ENCODE measurements around the gene CNTN6. TPM values are rescaled to one million over a fixed set of nuclear protein-coding genes. Genes with fewer than 3 reads are reported as not detected.
A peak's percentile ranks its signal among the peaks of the same experiment; 100 is the strongest.

The CNTN6 gene
- total RNA-seq, 2 experiments from 2014 or later = not detected

DNA sequence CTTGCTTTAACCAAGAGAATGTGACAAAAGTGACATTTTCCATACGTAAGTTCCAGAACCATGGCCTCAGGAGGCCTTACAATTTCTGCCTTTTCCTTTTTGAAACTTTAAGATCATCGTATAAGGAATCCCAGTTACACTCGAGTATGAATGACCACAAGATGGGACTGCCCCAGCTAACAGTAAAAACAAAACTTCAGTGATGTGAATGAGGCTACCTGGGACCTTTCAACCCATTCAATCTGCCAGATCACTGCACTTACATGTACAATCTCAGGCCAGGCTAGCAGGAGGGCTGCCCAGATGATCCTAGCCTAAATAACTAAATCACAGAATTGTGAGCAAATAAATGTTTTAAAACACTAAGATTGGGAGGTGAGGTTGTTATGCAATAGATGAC is 328.8 kb downstream of the CNTN6 start:
- H3K4me3 Mint-ChIP-seq = no peak overlapping the region
- no peak for ATAC-seq
- peaks cover 6% of the 10 kb centered on the region for H3K9me3 Mint-ChIP-seq
- no peaks in the 10 kb centered on the region for H3K36me3 Mint-ChIP-seq (ENCODE audit: low read depth)
- intact Hi-C loops (cut with micrococcal nuclease) = no loop called here
- ChIA-PET POLR2A (no interaction called here), CTCF (no interaction called here)
- no peak overlapping the region for H3K27ac Mint-ChIP-seq
- no peaks in the 10 kb centered on the region for H3K4me1 Mint-ChIP-seq (ENCODE audit: low read depth)
- H3K27me3 Mint-ChIP-seq = no peaks in the 10 kb centered on the region
- TF ChIP-seq, protein P1, sequence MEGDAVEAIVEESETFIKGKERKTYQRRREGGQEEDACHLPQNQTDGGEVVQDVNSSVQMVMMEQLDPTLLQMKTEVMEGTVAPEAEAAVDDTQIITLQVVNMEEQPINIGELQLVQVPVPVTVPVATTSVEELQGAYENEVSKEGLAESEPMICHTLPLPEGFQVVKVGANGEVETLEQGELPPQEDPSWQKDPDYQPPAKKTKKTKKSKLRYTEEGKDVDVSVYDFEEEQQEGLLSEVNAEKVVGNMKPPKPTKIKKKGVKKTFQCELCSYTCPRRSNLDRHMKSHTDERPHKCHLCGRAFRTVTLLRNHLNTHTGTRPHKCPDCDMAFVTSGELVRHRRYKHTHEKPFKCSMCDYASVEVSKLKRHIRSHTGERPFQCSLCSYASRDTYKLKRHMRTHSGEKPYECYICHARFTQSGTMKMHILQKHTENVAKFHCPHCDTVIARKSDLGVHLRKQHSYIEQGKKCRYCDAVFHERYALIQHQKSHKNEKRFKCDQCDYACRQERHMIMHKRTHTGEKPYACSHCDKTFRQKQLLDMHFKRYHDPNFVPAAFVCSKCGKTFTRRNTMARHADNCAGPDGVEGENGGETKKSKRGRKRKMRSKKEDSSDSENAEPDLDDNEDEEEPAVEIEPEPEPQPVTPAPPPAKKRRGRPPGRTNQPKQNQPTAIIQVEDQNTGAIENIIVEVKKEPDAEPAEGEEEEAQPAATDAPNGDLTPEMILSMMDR (IDR thresholded peaks at IDR 0.05) = no peak
- no peak for DNase-seq

DNA sequence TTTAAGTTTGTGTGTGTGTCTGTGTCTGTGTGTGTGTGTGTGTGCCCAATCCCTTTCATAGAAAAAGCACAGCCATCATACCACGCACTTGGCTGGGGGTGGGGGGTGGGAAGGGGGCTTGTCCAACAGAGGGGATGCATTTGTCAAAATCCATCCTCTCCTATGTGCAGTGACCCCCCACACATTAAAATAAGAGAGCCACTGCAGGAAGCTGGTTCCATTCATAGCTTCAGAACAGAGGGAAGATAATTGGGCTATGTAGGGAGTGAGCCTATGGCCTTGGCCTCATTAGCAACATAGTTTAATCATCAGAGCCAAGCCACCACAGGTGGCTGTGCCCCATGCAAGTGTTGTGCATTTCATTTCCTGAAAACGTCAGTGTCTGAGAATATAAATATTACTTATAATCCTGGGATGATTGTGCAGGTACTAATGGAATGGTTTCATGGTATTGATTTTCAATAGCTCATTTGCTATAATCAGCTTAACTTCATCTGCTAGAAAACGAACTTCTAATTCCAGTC is 330.8 kb downstream of the CNTN6 start:
- no peaks in the 10 kb centered on the region for H3K27me3 Mint-ChIP-seq
- H3K36me3 Mint-ChIP-seq (ENCODE audit: low read depth) = no peaks in the 10 kb centered on the region
- H3K9me3 Mint-ChIP-seq = no peaks in the 10 kb centered on the region
- ChIA-PET CTCF (no interaction called here), POLR2A (no interaction called here)
- DNase-seq (no peak), ATAC-seq (no peak)
- no peak overlapping the region for H3K4me3 Mint-ChIP-seq
- H3K27ac Mint-ChIP-seq = no peak overlapping the region
- TF ChIP-seq, protein P1 (IDR thresholded peaks at IDR 0.05) = no peak
- intact Hi-C loops (cut with micrococcal nuclease) = no loop called here
- no peaks in the 10 kb centered on the region for H3K4me1 Mint-ChIP-seq (ENCODE audit: low read depth)

DNA sequence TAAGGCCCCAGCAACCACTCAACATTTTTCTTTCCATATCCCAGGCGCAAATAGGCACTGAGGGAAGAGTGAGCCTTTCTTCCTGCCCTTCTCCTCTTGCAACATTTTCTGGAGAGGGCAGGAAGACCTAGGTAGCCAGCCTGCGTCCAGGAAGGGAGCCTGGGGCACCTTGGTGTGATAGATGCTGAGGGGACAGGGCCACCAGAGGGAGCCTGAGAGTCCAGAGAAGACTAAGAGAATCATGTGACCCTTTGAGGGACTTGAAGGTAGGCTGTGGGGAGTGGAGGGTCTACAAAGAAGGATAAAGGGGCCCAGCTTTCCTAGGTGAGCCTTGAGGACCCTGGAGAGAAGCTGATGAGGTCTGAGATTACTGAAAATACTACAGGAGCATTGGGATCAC is 346.6 kb downstream of the CNTN6 start:
- H3K27ac Mint-ChIP-seq = no peak overlapping the region
- intact Hi-C loops (cut with micrococcal nuclease) = no loop called here
- CTCF ChIA-PET = no interaction called here
- H3K4me3 Mint-ChIP-seq = no peak overlapping the region
- POLR2A ChIA-PET = no interaction called here
- H3K36me3 Mint-ChIP-seq (ENCODE audit: low read depth) = no peaks in the 10 kb centered on the region
- H3K9me3 Mint-ChIP-seq = peaks cover 6% of the 10 kb centered on the region
- no peaks in the 10 kb centered on the region for H3K4me1 Mint-ChIP-seq (ENCODE audit: low read depth)
- TF ChIP-seq, protein P1 (IDR thresholded peaks at IDR 0.05) = peak; percentile 24
- ATAC-seq (no peak), DNase-seq (peak; percentile 30)
- H3K27me3 Mint-ChIP-seq = no peaks in the 10 kb centered on the region

DNA sequence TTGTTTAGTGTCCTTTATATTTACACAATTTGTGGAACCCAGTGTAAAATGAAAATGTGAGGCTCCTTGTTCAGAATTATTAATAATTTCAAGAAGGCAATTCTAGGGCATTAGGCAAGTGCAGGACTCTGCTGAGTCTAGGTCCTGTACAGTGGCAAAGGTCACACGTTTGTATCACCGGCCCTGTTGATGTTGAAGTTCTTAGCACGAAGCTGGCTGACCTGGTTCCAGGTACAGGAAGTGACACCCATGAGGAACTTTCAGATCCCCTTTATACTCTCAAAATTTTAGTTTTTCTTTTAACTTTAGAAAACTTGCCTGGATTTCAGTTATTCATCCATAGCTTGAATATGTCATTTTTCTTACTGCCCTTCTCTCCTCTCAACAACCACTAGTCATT is 349.4 kb downstream of the CNTN6 start:
- Mint-ChIP-seq H3K9me3 (peaks cover 6% of the 10 kb centered on the region), H3K4me3 (no peak overlapping the region), H3K27ac (no peak overlapping the region), H3K36me3 (ENCODE audit: low read depth) (no peaks in the 10 kb centered on the region), H3K4me1 (ENCODE audit: low read depth) (no peaks in the 10 kb centered on the region), H3K27me3 (no peaks in the 10 kb centered on the region)
- intact Hi-C loops (cut with micrococcal nuclease) = no loop called here
- ChIA-PET CTCF (no interaction called here), POLR2A (no interaction called here)
- DNase-seq (no peak), ATAC-seq (no peak)
- TF ChIP-seq, protein P1 (IDR thresholded peaks at IDR 0.05) = no peak

DNA sequence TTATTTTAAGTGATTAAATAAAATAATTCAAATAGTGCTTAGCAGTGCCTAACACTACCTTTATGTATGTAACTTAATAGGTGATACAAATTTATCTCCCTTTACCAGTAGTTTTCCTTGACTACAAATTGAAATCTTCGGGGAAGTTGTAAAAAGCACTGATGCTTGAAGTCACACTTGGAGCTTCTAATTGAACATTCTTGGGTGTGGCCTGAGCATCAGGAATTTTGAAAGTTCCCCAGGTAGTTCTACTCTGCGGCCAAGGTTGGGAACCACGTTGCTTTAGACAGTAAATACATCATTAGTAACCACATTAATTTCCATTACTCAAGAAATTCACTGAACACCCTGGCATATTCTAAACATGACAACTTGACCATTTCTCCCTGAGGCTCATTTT is 351.4 kb downstream of the CNTN6 start:
- Mint-ChIP-seq H3K27ac (no peak overlapping the region), H3K36me3 (ENCODE audit: low read depth) (no peaks in the 10 kb centered on the region), H3K27me3 (no peaks in the 10 kb centered on the region), H3K9me3 (peaks cover 6% of the 10 kb centered on the region), H3K4me1 (ENCODE audit: low read depth) (no peaks in the 10 kb centered on the region), H3K4me3 (no peak overlapping the region)
- no peak for ATAC-seq
- TF ChIP-seq, protein P1 (IDR thresholded peaks at IDR 0.05) = no peak
- CTCF ChIA-PET = no interaction called here
- intact Hi-C loops (cut with micrococcal nuclease) = no loop called here
- POLR2A ChIA-PET = no interaction called here
- no peak for DNase-seq

All from activated CD8-positive, alpha-beta T cell treated with anti-CD3 and anti-CD28 coated beads for 36 hours (primary cell).